HL-60/S4 treated with retinoic acid at 250 ng/mL for 4 days and 3 days (cell line): ENCODE data around the gene CAMK2B.

Source experiments
- in situ Hi-C: fragments of 300-500 bp; cut with MboI; formaldehyde crosslinking; loops from 2 replicates; pipeline ENCODE4 v1.7.0; 2022; ENCODE audit warnings: low sequenced_read_pairs

Gene CAMK2B

DNA sequence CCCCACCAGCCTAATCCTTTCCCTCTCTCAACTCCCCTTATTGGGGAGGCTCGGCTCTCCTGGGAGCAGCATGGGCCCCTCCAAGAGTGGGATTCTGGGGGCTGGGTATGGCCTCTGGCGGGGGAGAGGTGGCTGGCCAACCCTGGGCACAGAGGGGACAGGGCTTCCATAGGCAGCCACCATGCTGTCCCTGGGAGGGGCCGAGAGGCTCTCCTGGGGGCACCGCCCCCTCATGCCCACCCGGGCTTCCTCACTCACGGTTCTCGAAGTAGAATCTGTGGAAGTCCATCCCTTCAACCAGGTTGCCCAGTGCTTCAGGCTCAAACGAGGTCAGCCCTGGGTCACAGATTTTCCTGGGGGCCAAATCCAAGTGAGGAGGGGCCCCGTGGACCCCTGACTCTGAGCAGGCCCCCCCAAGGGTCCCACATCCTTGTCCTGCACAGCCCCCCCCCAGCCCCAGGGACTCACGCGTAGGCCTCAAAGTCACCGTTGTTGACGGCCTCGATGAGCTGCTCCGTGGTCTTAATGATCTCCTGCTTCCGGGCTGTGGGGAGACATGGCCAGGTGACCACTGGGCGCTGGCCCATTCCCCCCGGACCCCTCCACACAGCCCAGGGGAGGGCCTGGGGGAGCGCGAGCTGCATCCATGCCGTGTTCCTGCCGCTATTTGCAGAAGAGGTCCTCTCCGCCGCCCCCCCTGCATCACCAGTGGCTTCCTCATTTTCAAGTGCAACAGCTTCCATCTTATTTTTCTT lies 104.9 kb downstream of the CAMK2B start:
- in situ Hi-C loops, result no loop called here

- in situ Hi-C loops, result no loop called here
Measured at GRCh38 chr7:44220046-44220357, 105.4 kb downstream of the CAMK2B start.

DNA sequence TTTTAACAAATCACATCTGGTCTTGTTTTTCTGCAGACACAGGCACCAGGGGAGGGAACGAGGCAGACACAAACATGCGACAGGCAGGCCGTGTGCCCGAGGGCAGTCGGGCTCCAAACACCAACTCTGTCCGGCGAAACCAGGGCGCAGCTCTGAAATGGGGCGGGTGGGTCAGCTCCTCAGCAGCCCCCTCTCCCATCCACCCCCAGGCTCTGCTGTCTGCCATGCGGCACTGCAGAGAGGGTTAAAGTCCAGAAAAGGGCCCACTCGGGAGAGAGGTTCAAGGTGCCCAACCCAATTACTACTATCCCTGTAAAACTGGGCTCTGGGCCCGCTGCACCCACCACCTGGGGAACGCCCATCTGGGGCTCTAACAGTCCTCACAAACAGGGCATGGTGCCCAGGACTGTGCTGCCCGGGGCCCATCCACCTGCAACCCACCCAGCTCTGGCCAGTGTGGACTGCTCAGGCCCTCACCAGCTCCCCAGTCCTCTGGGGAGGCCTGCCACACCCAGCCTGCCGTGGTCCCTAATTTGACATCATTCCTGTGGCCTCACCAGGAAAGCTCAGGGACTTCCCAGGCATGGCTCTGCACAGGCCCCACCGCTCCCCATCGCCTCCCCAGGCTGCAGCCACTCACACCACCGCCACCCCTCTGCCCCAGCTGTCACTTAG lies 105.9 kb downstream of the CAMK2B start:
- in situ Hi-C loops, result no loop called here

DNA sequence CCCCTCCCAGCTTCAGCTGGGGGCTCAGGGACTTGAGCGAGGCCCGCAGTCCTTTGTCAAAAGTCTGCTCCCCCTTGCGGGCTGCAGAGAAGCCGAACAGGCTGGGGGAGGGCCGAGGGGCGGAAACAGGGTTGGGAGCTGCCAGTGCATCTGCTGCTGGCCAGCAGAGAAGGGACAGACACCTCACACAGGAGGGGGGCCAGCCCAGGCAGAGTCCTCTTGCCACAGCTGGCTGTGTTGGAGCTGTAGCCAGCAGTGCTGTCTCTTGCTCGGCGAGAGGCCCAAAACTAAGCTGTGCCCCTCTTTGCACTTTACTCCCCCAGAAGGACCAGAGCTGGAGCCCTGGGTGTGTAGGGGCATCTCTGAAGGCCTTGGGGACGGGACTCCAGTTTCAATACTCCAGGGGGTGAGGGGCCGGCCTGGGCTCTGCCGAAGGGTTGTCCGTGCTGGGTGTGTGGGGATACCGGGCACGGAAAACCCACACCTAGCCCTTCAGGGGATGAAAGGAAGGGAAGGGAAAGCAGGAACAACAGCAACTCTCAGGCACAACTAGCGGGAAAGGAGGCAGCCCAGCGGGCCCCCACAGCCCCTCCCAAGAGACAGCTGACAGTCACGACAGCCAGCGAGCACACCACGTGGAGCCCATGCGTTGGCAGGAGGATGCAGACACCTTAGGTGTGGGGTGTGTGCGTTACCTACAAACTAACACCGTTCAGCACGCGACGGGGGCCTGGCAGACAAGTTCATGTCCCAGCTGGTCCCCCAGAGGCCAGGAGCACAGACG lies 106.8 kb downstream of the CAMK2B start:
- in situ Hi-C loops, result no loop called here

DNA sequence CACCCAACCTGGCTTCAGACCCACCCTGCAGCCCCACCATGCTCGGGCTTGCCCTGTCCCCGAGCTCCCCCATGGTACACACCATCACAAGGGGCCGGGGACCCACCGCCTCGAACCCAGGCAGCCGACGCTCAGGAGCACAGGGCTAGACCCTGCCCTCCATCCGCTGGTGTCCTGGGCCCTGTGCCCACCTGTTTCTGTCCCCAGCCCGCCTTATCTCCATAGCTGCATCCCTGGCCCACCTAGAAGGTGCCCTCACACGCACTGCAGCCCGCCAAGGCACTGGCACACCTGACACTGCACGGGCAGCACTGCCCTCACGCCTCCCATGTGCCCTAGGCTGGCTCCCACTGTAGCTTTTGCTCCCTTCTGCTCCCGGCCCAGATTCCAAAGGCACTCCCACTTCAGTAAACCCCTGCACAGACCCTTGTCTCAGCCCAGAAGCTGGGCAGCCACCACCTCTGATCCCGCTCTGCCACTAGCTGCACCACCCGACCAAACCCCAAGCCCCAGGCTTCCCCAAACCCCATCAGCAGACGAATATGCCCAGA lies 107.5 kb downstream of the CAMK2B start:
- in situ Hi-C loops, result no loop called here

DNA sequence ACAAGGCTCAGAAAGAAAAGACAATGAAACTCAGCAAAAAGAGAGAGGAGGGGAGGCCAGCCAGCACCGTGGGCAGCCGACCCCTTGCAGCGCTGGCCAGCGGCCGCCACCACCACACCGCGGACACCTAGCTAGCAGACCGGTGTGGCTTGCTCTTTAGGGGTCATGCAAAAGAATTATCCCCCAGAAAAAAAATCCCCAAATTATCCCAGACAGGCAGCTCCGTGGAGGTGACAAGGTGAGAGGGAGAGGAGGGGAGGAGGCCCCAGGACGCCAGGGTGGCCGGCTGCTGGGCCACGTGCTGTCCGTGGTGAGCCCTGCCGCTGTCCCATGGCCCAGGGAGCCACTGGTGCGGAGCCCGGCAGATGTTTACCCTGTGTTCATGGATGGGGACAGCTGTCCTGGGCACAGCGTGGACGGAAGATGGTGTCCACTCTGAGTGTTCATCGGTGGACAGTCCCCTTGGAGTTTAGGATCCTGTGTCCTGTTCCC lies 108.1 kb downstream of the CAMK2B start:
- in situ Hi-C loops, result no loop called here

DNA sequence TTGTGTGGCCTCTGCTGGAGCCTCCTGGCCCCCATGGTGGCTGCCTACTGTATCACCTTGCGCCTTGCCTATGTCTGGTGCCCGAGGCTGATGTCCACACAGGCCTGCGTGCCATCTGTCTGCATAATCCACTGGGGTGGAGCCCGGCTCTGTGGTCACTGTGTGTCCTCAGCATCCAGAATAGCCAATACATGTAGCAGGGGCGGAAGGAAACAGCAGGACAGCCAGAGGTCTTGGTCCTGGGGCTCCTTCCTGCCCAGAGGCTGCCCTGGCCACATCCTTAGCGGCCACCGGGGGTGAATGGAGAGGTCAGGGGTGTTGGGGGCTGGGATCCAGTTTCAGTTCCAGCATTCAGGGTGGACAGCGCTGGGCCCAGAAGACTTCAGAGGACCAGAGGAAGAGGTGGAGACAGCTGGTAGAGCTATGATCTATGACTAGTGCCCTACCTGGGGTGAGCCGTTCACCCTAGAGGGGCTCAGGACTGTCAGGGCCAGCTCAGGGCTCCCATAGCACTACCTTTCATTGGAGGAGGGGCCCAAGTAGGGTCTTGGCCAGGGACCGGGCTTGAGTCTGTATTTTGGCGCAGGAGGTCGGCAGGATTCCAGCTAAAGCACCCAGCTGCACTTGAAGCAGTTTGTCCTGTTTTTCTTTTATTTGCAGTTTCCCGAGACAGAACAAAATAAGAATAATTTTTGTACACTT lies 108.7 kb downstream of the CAMK2B start:
- in situ Hi-C loops, result no loop called here

- in situ Hi-C loops, result no loop called here
Measured at GRCh38 chr7:44216019-44216418, 109.4 kb downstream of the CAMK2B start.

DNA sequence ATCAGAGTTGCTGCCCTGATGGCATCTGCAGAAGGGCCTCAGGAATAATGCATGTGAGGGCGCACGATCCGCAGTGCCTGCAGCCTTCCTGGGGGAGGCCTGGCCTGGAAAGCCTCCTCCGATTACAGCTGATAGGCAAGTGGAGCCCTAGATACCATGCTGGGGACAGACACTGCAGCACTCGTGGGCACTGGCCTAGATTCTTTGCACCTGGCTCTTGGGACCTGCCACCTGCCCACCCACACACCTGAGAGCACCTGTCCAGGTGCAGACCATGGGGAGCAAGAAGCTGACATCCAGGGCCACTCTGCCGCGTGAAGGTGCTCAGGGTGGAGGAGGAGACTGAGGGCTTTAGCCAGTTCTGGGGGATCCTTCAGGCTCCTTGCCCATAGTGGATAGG lies 109.9 kb downstream of the CAMK2B start:
- in situ Hi-C loops, result no loop called here

GRCh38 chr7:44213877-44214388 lies 111.5 kb downstream of the CAMK2B start:
- in situ Hi-C loops, result no loop called here

DNA sequence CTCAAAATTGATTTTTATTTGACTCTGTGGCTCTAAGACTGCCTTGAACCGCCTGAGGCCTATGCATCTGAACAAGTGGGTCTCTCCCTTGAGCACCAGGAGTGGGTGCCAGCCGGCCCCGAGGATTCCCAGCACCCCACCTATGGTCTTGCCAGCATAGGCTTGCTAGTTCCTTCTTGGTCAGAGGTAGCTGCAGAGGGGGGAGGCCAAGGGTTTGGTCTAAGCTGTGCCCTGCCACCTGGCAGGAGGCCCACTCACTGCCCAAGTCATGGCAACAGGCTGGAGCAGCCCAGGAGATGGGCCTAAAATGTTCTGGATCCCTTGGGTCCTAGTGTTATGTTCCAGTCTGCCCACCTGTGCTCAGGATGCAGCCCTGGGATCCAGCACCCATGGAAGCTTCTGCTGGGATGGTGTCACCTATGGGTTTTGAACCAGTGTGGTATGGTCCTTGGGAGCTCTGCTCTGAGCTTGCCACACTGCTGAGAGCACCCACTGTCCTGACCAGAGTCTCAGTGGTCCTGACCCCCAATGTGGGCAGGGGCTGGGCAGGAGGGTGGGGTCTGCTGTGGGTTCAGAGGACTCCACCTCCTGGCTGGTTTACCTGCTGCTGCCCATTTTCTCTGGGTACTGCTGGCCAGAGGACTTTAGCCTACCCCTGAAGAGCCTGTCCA lies 112.1 kb downstream of the CAMK2B start:
- in situ Hi-C loops, result no loop called here

DNA sequence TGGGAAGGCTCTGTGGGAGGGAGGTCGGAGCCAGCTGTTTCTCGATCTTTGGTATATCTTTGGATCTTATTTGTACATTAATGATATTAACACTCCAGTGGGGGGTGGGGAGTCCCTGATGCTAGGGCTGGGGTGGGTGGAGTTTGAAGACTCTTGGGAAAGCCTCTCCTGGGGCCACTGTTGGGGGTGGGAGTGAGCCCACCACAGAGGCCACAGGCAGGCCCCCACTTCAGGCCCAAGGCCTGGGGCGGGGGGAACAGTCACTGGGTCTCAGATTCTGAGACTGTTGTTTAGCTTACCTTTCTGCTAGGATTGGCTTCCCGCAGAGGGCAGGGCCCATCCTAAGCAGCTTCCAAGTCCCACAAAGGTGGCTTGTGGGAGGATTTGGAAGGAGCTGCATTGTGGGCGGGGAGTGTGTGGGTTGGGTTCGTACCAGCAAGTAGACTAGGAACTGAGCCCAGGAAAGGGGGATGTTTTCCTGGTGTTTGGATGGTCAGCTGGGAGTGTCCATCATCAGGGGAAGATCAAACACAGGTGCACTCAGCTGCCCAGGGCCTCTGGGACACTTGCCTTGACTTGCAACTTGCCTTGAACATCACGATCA lies 112.7 kb downstream of the CAMK2B start:
- in situ Hi-C loops, result no loop called here

- in situ Hi-C loops, result no loop called here
Measured at GRCh38 chr7:44212018-44212417, 113.4 kb downstream of the CAMK2B start.

GRCh38 chr7:44211126-44211675 lies 114.2 kb downstream of the CAMK2B start:
- in situ Hi-C loops, result no loop called here

DNA sequence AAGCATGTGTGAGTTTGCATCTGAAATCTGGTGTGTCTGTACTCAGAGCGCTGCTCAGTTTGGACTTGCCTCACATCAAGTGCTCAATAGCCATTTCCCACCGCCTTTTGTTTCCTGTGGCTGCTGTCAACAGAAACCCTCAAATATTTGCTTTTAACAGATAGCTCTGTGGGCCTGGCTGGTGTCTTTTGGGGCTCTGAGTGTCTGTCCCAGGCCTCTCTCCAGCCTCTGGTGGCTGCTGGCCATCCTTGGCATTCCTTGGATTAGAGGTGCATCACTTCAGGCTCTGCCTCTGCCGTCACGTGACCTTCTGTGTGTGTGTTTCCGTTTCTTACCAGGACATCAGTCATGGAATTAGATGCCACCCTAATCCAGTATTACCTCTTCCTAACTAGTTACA lies 115.3 kb downstream of the CAMK2B start:
- in situ Hi-C loops, result no loop called here

GRCh38 chr7:44208085-44208484 lies 117.3 kb downstream of the CAMK2B start:
- in situ Hi-C loops, result no loop called here

GRCh38 chr7:44206008-44206407 lies 119.4 kb downstream of the CAMK2B start:
- in situ Hi-C loops, result no loop called here

DNA sequence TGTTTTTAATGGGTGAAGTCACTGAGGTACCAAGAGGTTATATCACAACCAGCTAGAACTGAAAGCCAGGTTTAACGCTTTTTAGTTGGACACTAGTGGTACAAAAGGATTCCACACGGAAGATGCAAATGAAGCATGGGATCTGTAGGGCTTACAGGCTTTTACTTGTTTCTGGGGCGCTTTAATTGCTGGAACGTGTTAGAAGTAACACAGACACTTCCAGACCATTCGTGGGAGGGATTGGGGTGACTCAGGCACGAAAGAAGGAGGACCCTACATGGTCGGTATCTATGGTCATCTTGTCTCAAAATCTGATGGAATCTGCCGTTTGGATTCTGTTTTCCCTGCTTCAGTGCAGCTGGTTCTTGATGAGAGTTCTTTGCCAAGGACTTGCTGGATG lies 123.6 kb downstream of the CAMK2B start:
- in situ Hi-C loops, result no loop called here

DNA sequence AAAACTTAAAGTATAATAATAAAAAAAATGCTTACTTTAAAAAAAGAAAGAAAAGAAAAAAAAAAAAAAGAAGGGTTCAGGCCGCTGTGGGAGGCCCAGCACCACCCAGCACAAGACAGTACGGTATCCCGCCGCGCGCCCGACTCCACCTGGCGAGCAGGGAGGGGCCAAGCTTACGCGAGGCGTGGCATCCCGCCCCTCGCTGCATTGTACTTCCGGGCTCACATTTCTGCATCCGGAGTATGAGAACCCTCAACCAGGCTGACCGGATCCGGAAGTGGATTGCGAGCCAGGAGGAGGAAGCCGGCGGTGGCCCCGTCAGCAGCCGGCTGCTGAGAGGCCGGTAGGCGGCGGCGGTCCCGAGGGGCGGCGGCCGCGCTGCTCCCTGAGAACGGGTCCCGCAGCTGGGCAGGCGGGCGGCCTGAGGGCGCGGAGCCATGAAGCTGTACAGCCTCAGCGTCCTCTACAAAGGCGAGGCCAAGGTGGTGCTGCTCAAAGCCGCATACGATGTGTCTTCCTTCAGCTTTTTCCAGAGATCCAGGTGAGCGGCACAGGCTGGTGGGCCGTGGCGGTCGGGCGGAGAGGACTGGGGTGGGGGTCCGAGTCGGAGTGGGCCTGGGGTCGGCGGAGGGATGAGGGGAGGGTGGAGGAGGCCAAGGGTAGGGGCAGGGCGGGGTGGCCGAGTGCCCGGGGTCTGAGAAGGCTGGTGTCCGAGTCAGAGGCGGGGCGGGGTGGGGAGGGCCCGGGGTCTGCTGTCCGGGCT lies 124.5 kb downstream of the CAMK2B start, which contains the start of gene YKT6:
TSS of gene YKT6 (plus strand) at position 280 of the 763 bp plus-strand sequence. CDS start at position 438, 158 bp downstream.
- in situ Hi-C loops, result no loop called here
